Measurements from ENCODE around the gene HOXC5.

GRCh38 chr12:53985994-53986685 lies 46.7 kb upstream of the HOXC5 start:
- TF ChIP-seq CTCF (conservative IDR thresholded peaks at IDR 0.05; ENCODE audit: low read length) (no peak), EZH2phosphoT487 (IDR thresholded peaks at IDR 0.05; ENCODE audit: borderline replicate concordance, low read depth, low read length) (no peak)

Measured in OCI-LY7 (cell line).